K562 (cell line): ENCODE measurements around the gene UBXN11.
A peak's percentile ranks its signal among the peaks of the same experiment; 100 is the strongest.

Experiments used
- CTCF ChIP-seq, 3 experiments: IDR thresholded peaks in 2 of 3; conservative IDR thresholded peaks in 1 of 3; 2 replicates each; pipeline ENCODE4 v1.5.1; 2011 to 2012; ENCODE audit warnings: low read length in 3 of 3, mild to moderate bottlenecking in 3 of 3, control low read depth in 2 of 3, improper control_type of control experiment in 1 of 3, inconsistent platforms in 1 of 3, low read depth in 1 of 3, mixed read lengths in 1 of 3, moderate library complexity in 1 of 3; ENCODE audit not compliant: insufficient read depth in 2 of 3
- E2F8 ChIP-seq: fragments of 450-650 bp; IDR thresholded peaks from 2 replicates; pipeline ENCODE4 v1.7.1; 2018; ENCODE audit warnings: mild to moderate bottlenecking, low read depth; ENCODE audit not compliant: partially characterized antibody
- JUN ChIP-seq, 2 experiments: sonication (generic) in 1 of 2; formaldehyde crosslinking in 1 of 2; IDR thresholded peaks; 2 replicates each; pipeline versions ENCODE4 v1.6.1 to v1.8.0; 2012 to 2022; ENCODE audit warnings: borderline replicate concordance in 2 of 2, mild to moderate bottlenecking in 2 of 2, improper control_type of control experiment in 1 of 2, low read depth in 1 of 2, low read length in 1 of 2, missing genetic modification reagents in 1 of 2

GRCh38 chr1:26286064-26286416 is 20.4 kb downstream of the UBXN11 start:
- TF ChIP-seq CTCF (IDR thresholded peaks at IDR 0.05 in 2 of 3, conservative IDR thresholded peaks at IDR 0.05 in 1 of 3; ENCODE audit: insufficient read depth in 2 of 3, low read depth in 1 of 3, low read length in 3 of 3) (no peak), E2F8 (no peak), JUN (IDR thresholded peaks at IDR 0.05; ENCODE audit: borderline replicate concordance, low read depth, low read length) (0 out of 2 replicates have a peak, but pooled peaks have one; percentile 9), JUN (CRISPR knock-in tag; IDR thresholded peaks at IDR 0.05; ENCODE audit: borderline replicate concordance) (no peak)
